ENCODE data around the gene GABRG3. TPM values are rescaled to one million over a fixed set of nuclear protein-coding genes. Genes with fewer than 3 reads are reported as not detected.

The GABRG3 gene
- total and polyA plus RNA-seq, 2 experiments from 2014 or later = 0.15 to 0.43 TPM

DNA sequence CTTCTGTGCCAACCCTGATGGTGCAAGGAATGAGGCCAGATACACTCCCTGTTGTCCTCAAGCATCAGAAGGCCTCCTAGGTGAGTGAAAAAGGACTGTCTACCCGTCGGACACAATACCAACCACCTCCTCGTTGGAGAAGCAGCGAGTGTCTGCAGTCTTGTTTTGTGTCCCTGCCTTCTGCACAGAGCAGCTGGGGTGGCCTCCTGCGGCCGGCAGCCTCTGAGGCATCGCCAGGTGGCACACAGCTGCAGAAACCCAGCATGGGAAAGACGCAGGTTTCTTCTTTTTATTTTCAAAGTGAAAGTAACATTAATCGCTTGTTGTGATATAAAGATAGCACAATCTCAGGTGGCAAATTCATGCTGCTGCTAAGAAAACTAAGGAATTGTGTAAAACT, 618.3 kb downstream of the GABRG3 start:
- 81% methylated on average over 9 of the region's 9 CpGs for WGBS (ENCODE audit: low lambda C conversion rate, missing lambda C conversion rate)
- H3K4me1 ChIP-seq (ENCODE audit: insufficient read depth) = no peaks in the 10 kb centered on the region
- no peaks in the 10 kb centered on the region for H3K79me2 ChIP-seq
- TF ChIP-seq, protein P1, sequence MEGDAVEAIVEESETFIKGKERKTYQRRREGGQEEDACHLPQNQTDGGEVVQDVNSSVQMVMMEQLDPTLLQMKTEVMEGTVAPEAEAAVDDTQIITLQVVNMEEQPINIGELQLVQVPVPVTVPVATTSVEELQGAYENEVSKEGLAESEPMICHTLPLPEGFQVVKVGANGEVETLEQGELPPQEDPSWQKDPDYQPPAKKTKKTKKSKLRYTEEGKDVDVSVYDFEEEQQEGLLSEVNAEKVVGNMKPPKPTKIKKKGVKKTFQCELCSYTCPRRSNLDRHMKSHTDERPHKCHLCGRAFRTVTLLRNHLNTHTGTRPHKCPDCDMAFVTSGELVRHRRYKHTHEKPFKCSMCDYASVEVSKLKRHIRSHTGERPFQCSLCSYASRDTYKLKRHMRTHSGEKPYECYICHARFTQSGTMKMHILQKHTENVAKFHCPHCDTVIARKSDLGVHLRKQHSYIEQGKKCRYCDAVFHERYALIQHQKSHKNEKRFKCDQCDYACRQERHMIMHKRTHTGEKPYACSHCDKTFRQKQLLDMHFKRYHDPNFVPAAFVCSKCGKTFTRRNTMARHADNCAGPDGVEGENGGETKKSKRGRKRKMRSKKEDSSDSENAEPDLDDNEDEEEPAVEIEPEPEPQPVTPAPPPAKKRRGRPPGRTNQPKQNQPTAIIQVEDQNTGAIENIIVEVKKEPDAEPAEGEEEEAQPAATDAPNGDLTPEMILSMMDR (IDR thresholded peaks at IDR 0.05; ENCODE audit: poor library complexity) = no peak
- TF ChIP-seq EZH2phosphoT487 (IDR thresholded peaks at IDR 0.05; ENCODE audit: low read depth, severe bottlenecking, unreplicated experiment) = no peak
- no peak for TF ChIP-seq EZH2 (IDR thresholded peaks at IDR 0.05; ENCODE audit: borderline replicate concordance)
- no peak overlapping the region for H2AFZ ChIP-seq
- no peaks in the 10 kb centered on the region for H3K27me3 ChIP-seq
- H3K9me2 ChIP-seq (replicated peaks; ENCODE audit: insufficient read depth) = no peaks in the 10 kb centered on the region
- H3K4me3 ChIP-seq = no peak overlapping the region
- no peak overlapping the region for H3K27ac ChIP-seq
- H3K36me3 ChIP-seq (replicated peaks; ENCODE audit: insufficient read depth, low read depth) = no peaks in the 10 kb centered on the region
- no peak overlapping the region for H3K4me2 ChIP-seq
- H4K20me1 ChIP-seq (ENCODE audit: insufficient read depth, poor library complexity, severe bottlenecking) = no peaks in the 10 kb centered on the region
- no peak for DNase-seq (ENCODE audit: low spot score)
- H3K9me3 ChIP-seq (ENCODE audit: low read depth) = no peaks in the 10 kb centered on the region

DNA sequence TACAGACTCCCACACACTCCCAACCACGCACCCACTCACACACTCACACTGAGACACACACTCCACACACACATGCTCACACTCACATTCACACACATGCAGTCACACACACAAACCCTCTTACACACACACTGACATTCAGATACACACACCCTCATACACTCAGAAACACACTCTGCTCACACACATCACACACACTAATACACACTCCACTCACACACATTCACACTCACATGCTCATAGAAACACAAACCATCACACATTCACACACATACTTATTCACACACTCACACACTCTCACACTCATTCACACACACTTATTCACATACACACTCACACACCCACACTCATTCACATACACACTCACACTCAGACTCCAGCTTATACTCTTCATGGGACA, 618.8 kb downstream of the GABRG3 start:
- Histone ChIP-seq H3K27ac (no peak overlapping the region), H2AFZ (no peak overlapping the region), H3K79me2 (no peaks in the 10 kb centered on the region), H3K36me3 (replicated peaks; ENCODE audit: insufficient read depth, low read depth) (no peaks in the 10 kb centered on the region), H3K9me2 (replicated peaks; ENCODE audit: insufficient read depth) (no peaks in the 10 kb centered on the region), H3K9me3 (ENCODE audit: low read depth) (no peaks in the 10 kb centered on the region), H3K27me3 (no peaks in the 10 kb centered on the region), H3K4me3 (no peak overlapping the region), H3K4me1 (ENCODE audit: insufficient read depth) (no peaks in the 10 kb centered on the region), H4K20me1 (ENCODE audit: insufficient read depth, poor library complexity, severe bottlenecking) (no peaks in the 10 kb centered on the region), H3K4me2 (no peak overlapping the region)
- 73% methylated on average over 1 of the region's 1 CpG for WGBS (ENCODE audit: low lambda C conversion rate, missing lambda C conversion rate)
- TF ChIP-seq, protein P1 (IDR thresholded peaks at IDR 0.05; ENCODE audit: poor library complexity) = no peak
- TF ChIP-seq EZH2phosphoT487 (IDR thresholded peaks at IDR 0.05; ENCODE audit: low read depth, severe bottlenecking, unreplicated experiment) = no peak
- no peak for TF ChIP-seq EZH2 (IDR thresholded peaks at IDR 0.05; ENCODE audit: borderline replicate concordance)
- no peak for DNase-seq (ENCODE audit: low spot score)

Small RNA genes lying within 50 kb of the gene (small RNA-seq; reads per million reads assigned to genes)
- gene RNA5SP391 = not detected
- not detected for gene SERPINE4P

Other genes starting within 250 kb of the GABRG3 start
- gene GABRB3, start 198.1 kb upstream of the GABRG3 start, total RNA-seq = 1.8 and 3.4 TPM in 2 replicates
- 1.3 and 1.8 TPM in 2 replicates for gene GABRB3, start 198.1 kb upstream of the GABRG3 start, polyA plus RNA-seq
- gene GABRA5, start 104.1 kb upstream of the GABRG3 start, total RNA-seq = 0.10 and 0.20 TPM in 2 replicates
- gene GABRA5, start 104.1 kb upstream of the GABRG3 start, polyA plus RNA-seq = not detected in 2 replicates